GM12878 (cell line): Measurements from ENCODE around the gene IFNA13. TPM values are rescaled to one million over a fixed set of nuclear protein-coding genes. Genes with fewer than 3 reads are reported as not detected.
A peak's percentile ranks its signal among the peaks of the same experiment; 100 is the strongest.

Experiments used
- ATAC-seq: fragments of 200-7000 bp; cut with Tn5 transposase; 3 replicates; pipeline ENCODE4 v1.9.1; 2020; ENCODE audit warnings: mild to moderate bottlenecking, moderate library complexity
- BruUV-seq: library from RNA; stranded (reverse); fragments of 400-500 nt; replicated peaks from 2 replicates; lab custom pipeline; 2021; lab: Mats Ljungman, UMichigan
- CTCF ChIA-PET: fragments of 300-600 bp; sonication (Branson Sonifier 250); formaldehyde crosslinking; extraction: SDS; loops from one replicate; lab custom pipeline; 2021; ENCODE audit warnings: inconsistent platforms; lab: Yijun Ruan, JAX
- POLR2A ChIA-PET: fragments of 350-600 bp; formaldehyde crosslinking; extraction: SDS; loops from one replicate; lab custom pipeline; 2021; ENCODE audit warnings: inconsistent platforms; lab: Charles Lee
- RAD21 ChIA-PET: fragments of 300-600 bp; sonication (Branson Sonifier 250); formaldehyde crosslinking; loops from one replicate; lab custom pipeline; 2023; ENCODE audit warnings: antibody characterized with exemption; ENCODE audit not compliant: unreplicated experiment; lab: Charles Lee
- SMC1A ChIA-PET: fragments of 300-600 bp; sonication (Branson Sonifier 250); formaldehyde crosslinking; loops from one replicate; lab custom pipeline; 2023; ENCODE audit not compliant: unreplicated experiment, uncharacterized antibody; lab: Charles Lee
- DNase-seq: peaks from one replicate; pipeline ENCODE4 v3.0.0-alpha.2; 2011; ENCODE audit warnings: low read depth, low spot score
- FAIRE-seq: peaks from 3 replicates; lab custom pipeline; 2011; peaks lifted over from hg19 to GRCh38; lab: Jason Lieb, UNC
- H2AFZ ChIP-seq: 2 replicates; pipeline ENCODE4 v1.6.0; 2011; ENCODE audit warnings: low read depth, low read length, control low read depth; ENCODE audit not compliant: control insufficient read depth
- H3K27ac ChIP-seq: 2 replicates; pipeline ENCODE4 v1.5.1; 2011; ENCODE audit warnings: control low read depth; ENCODE audit not compliant: control insufficient read depth, insufficient read depth
- H3K27me3 ChIP-seq, 2 experiments: replicated peaks in 1 of 2; 2 replicates each; pipeline versions ENCODE4 v1.6.0 to v1.6.1; 2011; ENCODE audit warnings: low read length in 1 of 2; ENCODE audit not compliant: control insufficient read depth in 2 of 2, insufficient read depth in 2 of 2
- H3K36me3 ChIP-seq, 2 experiments: 2 replicates each; pipeline ENCODE4 v1.5.1; 2011; ENCODE audit warnings: low read length in 1 of 2; ENCODE audit not compliant: control insufficient read depth in 2 of 2, insufficient read depth in 2 of 2
- H3K4me1 ChIP-seq: 2 replicates; pipeline ENCODE4 v1.6.1; 2011; ENCODE audit warnings: mild to moderate bottlenecking, low read length, moderate library complexity, mixed read lengths; ENCODE audit not compliant: control insufficient read depth, insufficient read depth
- H3K4me2 ChIP-seq: 2 replicates; pipeline ENCODE4 v1.6.0; 2011; ENCODE audit warnings: control low read depth; ENCODE audit not compliant: control insufficient read depth, insufficient read depth
- H3K4me3 ChIP-seq: fragments of 200-600 bp; sonication (generic); 2 replicates; pipeline ENCODE4 v1.5.1; 2016
- H3K79me2 ChIP-seq: 2 replicates; pipeline ENCODE4 v1.6.0; 2011; ENCODE audit warnings: low read length; ENCODE audit not compliant: control insufficient read depth, insufficient read depth
- H3K9ac ChIP-seq: 2 replicates; pipeline ENCODE4 v1.8.0; 2011; ENCODE audit warnings: low read length, control low read depth, mixed read lengths; ENCODE audit not compliant: control insufficient read depth, insufficient read depth
- H3K9me3 ChIP-seq: replicated peaks from 3 replicates; pipeline ENCODE4 v1.5.1; 2011; ENCODE audit warnings: mild to moderate bottlenecking, low read length; ENCODE audit not compliant: control insufficient read depth, insufficient read depth
- H4K20me1 ChIP-seq: 2 replicates; pipeline ENCODE4 v1.6.0; 2011; ENCODE audit not compliant: control insufficient read depth, insufficient read depth
- BHLHE40 ChIP-seq, 2 experiments: fragments of 450-650 bp in 1 of 2; IDR thresholded peaks; 2 replicates each; pipeline ENCODE4 v1.6.1; 2011 to 2017; ENCODE audit warnings: low read depth in 2 of 2, borderline replicate concordance in 1 of 2, improper control_type of control experiment in 1 of 2, low read length in 1 of 2, mild to moderate bottlenecking in 1 of 2
- ESRRA ChIP-seq: IDR thresholded peaks from 2 replicates; pipeline ENCODE4 v1.6.1; 2012; ENCODE audit warnings: mild to moderate bottlenecking, low read length, improper control_type of control experiment
- ETV6 ChIP-seq, 2 experiments: fragments of 450-650 bp in 1 of 2; IDR thresholded peaks in 1 of 2; conservative IDR thresholded peaks in 1 of 2; 2 replicates each; pipeline ENCODE4 v1.6.1; 2014; ENCODE audit warnings: antibody characterized with exemption in 1 of 2, borderline replicate concordance in 1 of 2, low read depth in 1 of 2, mild to moderate bottlenecking in 1 of 2, moderate library complexity in 1 of 2
- FOXK2 ChIP-seq: fragments of 450-650 bp; IDR thresholded peaks from 2 replicates; pipeline ENCODE4 v1.6.1; 2017; ENCODE audit warnings: mild to moderate bottlenecking, moderate library complexity
- KAT2A ChIP-seq: conservative IDR thresholded peaks from 2 replicates; pipeline ENCODE4 v1.6.1; 2011; ENCODE audit warnings: low read depth, low read length; ENCODE audit not compliant: control insufficient read depth
- PBX3 ChIP-seq: IDR thresholded peaks from 2 replicates; pipeline ENCODE4 v1.6.1; 2011; ENCODE audit warnings: mild to moderate bottlenecking, low read depth, low read length, moderate library complexity; ENCODE audit not compliant: insufficient replicate concordance
- POLR2A ChIP-seq: IDR thresholded peaks from 2 replicates; pipeline ENCODE4 v1.6.1; 2011; ENCODE audit warnings: low read depth, mild to moderate bottlenecking, low read length
- POLR2AphosphoS2 ChIP-seq: IDR thresholded peaks from 2 replicates; pipeline ENCODE4 v1.6.1; 2011; ENCODE audit warnings: low read depth, mild to moderate bottlenecking, low read length, improper control_type of control experiment, moderate library complexity
- RAD21 ChIP-seq: IDR thresholded peaks from 2 replicates; pipeline ENCODE4 v1.6.1; 2011; ENCODE audit warnings: mild to moderate bottlenecking, low read depth, low read length, moderate library complexity; ENCODE audit not compliant: insufficient read depth
- SREBF2 ChIP-seq: IDR thresholded peaks from 2 replicates; pipeline ENCODE4 v1.6.1; 2012; ENCODE audit warnings: mild to moderate bottlenecking, low read length
- ZSCAN29 ChIP-seq: fragments of 450-650 bp; IDR thresholded peaks from 2 replicates; pipeline ENCODE4 v1.6.1; 2017; ENCODE audit warnings: mild to moderate bottlenecking, moderate library complexity
- WGBS: methylation state at CpG from one replicate; pipeline ENCODE4 v1.1.6; 2016; ENCODE audit warnings: low lambda C conversion rate; ENCODE audit not compliant: insufficient replicate concordance, insufficient coverage; ENCODE audit errors: missing lambda C conversion rate; 5-methylcytosine and 5-hydroxymethylcytosine counted together
- in situ Hi-C: fragments of 300-500 bp; cut with MboI; formaldehyde crosslinking; loops from 9 replicates; pipeline ENCODE4 v1.14.3; 2018; ENCODE audit warnings: mixed read lengths
- intact Hi-C: fragments of 100-400 bp; cut with micrococcal nuclease; formaldehyde crosslinking; loops from one replicate; pipeline ENCODE4 v1.14.2; 2022; ENCODE audit not compliant: unreplicated experiment
- polyA plus RNA-seq, 11 experiments: library from polyadenylated mRNA; depleted of rRNA in 4 of 11; unstranded in 6 of 11; stranded (reverse) in 5 of 11; fragments of >200 nt; fragmentation: Nextera tagmentation in 4 of 11; fragmentation: Illumina TruSeq in 1 of 11; extraction: Ambion mirVana in 4 of 11; extraction: Trizol in 1 of 11; gene quantifications; 1 replicate in 1 of 11; 2 replicates in 10 of 11; pipeline versions ENCODE4 v1.2.1 to v1.2.3, GENCODE V29; 2011 to 2016; ENCODE audit warnings: inconsistent platforms in 2 of 11, missing spikeins in 2 of 11, low read depth in 1 of 11
- total RNA-seq, 4 experiments: library from RNA; depleted of rRNA in 3 of 4; stranded (reverse); fragments of >200 nt in 3 of 4; fragmentation: Illumina TruSeq in 1 of 4; extraction: Trizol in 1 of 4; gene quantifications; 2 replicates each; pipeline versions ENCODE4 v1.2.1 to v1.2.3, GENCODE V29; 2013 to 2021
- TF ChIP-seq, protein P1 (sequence below): fragments of 450-650 bp; formaldehyde crosslinking; IDR thresholded peaks from 2 replicates; pipeline ENCODE4 v1.4.0; 2020; ENCODE audit warnings: mild to moderate bottlenecking, moderate library complexity
- TF ChIP-seq, protein P2 (sequence below): IDR thresholded peaks from 2 replicates; pipeline ENCODE4 v1.6.1; 2011; ENCODE audit warnings: low read depth, mild to moderate bottlenecking, low read length, moderate library complexity, borderline replicate concordance; ENCODE audit errors: extremely low read depth

Gene IFNA13
- total and polyA plus RNA-seq, 10 of the 15 experiments (the other 5 are each of a cell fraction or from before 2014, with no cell fraction given) = not detected

DNA sequence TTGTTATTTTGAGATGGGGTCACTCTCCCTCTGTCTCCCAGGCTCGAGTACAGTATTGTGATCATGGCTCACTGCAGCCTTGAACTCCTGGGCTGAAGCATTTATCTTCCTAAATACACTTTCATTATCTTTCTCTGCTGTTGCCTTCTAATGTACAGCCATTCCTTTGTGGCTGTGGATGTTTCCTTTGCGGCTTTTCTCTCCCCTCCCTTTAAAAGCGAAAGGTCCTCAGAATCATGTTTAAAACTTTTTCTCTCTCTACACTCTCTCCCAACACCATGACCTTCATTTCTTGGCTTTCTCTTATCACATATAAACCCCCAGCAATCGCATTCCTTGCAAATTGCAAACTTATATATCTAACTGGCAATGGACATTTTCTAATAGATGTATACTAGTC lies 15.8 kb upstream of the IFNA13 start:
- CTCF ChIA-PET = no interaction called here

More for the DNA sequence above, 15.8 kb upstream of the IFNA13 start:
- BruUV-seq = no TSS peak
- Histone ChIP-seq H4K20me1 (no peaks in the 10 kb centered on the region), H2AFZ (peak overlapping the region; percentile 48), H3K4me3 (peak overlapping the region; percentile 42; the same call in 1 of the 2 replicates), H3K36me3 (no peaks in the 10 kb centered on the region), H3K4me2 (peak overlapping the region; percentile 58), H3K27ac (peak overlapping the region; percentile 58), H3K79me2 (no peaks in the 10 kb centered on the region), H3K4me1 (peaks cover 22% of the 10 kb centered on the region), H3K27me3 (no peaks in the 10 kb centered on the region), H3K9me3 (no peaks in the 10 kb centered on the region; the same call in 2 of the 3 replicates), H3K9ac (peak overlapping the region; percentile 36; the same call in 1 of the 2 replicates)
- no peak for ATAC-seq
- SMC1A ChIA-PET = no interaction called here
- TF ChIP-seq PBX3 = no peak
- TF ChIP-seq POLR2A = no peak
- TF ChIP-seq ZSCAN29 = no peak
- TF ChIP-seq KAT2A = no peak
- TF ChIP-seq POLR2AphosphoS2 = no peak
- TF ChIP-seq ETV6 (conservative IDR thresholded peaks at IDR 0.05 in 1 of 2, IDR thresholded peaks at IDR 0.05 in 1 of 2; ENCODE audit: borderline replicate concordance in 1 of 2, low read depth in 1 of 2) = no peak
- TF ChIP-seq ESRRA = no peak
- TF ChIP-seq SREBF2 = no peak
- TF ChIP-seq FOXK2 = no peak
- TF ChIP-seq BHLHE40 (IDR thresholded peaks at IDR 0.05; ENCODE audit: borderline replicate concordance in 1 of 2, low read depth in 2 of 2, low read length in 1 of 2) = no peak
- TF ChIP-seq, protein P1, sequence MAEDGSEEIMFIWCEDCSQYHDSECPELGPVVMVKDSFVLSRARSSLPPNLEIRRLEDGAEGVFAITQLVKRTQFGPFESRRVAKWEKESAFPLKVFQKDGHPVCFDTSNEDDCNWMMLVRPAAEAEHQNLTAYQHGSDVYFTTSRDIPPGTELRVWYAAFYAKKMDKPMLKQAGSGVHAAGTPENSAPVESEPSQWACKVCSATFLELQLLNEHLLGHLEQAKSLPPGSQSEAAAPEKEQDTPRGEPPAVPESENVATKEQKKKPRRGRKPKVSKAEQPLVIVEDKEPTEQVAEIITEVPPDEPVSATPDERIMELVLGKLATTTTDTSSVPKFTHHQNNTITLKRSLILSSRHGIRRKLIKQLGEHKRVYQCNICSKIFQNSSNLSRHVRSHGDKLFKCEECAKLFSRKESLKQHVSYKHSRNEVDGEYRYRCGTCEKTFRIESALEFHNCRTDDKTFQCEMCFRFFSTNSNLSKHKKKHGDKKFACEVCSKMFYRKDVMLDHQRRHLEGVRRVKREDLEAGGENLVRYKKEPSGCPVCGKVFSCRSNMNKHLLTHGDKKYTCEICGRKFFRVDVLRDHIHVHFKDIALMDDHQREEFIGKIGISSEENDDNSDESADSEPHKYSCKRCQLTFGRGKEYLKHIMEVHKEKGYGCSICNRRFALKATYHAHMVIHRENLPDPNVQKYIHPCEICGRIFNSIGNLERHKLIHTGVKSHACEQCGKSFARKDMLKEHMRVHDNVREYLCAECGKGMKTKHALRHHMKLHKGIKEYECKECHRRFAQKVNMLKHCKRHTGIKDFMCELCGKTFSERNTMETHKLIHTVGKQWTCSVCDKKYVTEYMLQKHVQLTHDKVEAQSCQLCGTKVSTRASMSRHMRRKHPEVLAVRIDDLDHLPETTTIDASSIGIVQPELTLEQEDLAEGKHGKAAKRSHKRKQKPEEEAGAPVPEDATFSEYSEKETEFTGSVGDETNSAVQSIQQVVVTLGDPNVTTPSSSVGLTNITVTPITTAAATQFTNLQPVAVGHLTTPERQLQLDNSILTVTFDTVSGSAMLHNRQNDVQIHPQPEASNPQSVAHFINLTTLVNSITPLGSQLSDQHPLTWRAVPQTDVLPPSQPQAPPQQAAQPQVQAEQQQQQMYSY (CRISPR knock-in tag) = no peak
- no peak for TF ChIP-seq RAD21
- TF ChIP-seq, protein P2, sequence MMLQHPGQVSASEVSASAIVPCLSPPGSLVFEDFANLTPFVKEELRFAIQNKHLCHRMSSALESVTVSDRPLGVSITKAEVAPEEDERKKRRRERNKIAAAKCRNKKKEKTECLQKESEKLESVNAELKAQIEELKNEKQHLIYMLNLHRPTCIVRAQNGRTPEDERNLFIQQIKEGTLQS = no peak
- 30% methylated on average over 4 of the region's 4 CpGs for WGBS
- RAD21 ChIA-PET = no interaction called here
- POLR2A ChIA-PET = no interaction called here
- intact Hi-C loops (no loop called here), in situ Hi-C loops (no loop called here)
- no peak for FAIRE-seq
- DNase-seq = no peak
